ENCODE data around the gene CDKN2B.
"Not testable (repeated sequence)": the region's sequence is repeated elsewhere in the genome, so short reads cannot be mapped to it uniquely, and the experiment has no call there.

Gene CDKN2B

DNA sequence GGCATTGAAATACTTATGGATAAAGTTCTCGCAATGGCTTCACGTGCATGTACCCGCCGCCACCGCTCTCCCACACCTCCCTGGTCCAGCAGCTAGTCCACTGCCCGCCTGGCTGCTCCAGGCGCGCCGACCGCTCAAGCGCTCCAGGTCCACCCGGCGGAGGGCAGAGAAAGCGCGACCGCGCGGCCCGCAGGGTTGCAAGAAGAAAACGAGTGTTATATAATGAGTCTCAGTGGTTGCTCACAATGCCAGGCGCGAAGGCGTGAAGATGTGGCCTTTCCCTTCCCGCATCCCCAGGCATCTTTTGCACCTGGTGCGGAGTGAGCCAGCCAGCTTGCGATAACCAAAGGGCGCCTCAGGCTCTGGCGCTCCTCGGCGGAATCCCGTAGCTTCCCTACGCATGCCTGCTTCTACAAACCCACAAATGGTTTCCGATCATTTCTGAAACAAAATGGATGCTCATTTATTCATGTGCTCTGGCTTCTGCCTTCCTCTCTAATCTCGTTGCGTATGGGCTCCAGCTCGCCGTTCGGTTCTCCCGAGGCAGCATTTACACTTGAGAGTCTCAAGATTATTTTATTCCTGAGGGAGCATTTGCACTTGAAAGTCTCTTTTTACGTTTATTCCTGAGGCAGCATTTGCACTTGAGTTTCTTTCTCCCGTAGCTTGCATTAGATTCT is 40.6 kb downstream of the CDKN2B start:
- no peak for DNase-seq

DNA sequence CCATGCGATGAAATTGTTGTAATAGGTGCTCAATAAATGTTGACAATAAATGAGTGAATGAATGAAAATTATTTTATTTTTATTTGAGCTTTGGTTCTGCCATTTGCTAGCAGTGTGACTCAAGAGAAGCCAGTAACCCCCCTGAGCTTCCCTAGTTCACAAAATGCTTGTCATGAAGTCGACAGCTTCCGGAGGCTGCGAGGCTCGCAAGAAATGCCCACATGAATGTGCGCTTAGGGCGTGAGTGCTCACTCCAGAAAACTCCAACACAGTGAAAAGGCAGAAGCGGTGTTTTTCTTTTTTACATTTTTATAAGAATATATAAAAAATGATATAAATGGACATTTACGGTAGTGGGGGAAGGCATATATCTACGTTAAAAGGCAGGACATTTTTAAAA is 41.4 kb downstream of the CDKN2B start:
- DNase-seq: no peak

- no peak for DNase-seq
Observed at GRCh38 chr9:21967169-21967568, 41.9 kb downstream of the CDKN2B start.

DNA sequence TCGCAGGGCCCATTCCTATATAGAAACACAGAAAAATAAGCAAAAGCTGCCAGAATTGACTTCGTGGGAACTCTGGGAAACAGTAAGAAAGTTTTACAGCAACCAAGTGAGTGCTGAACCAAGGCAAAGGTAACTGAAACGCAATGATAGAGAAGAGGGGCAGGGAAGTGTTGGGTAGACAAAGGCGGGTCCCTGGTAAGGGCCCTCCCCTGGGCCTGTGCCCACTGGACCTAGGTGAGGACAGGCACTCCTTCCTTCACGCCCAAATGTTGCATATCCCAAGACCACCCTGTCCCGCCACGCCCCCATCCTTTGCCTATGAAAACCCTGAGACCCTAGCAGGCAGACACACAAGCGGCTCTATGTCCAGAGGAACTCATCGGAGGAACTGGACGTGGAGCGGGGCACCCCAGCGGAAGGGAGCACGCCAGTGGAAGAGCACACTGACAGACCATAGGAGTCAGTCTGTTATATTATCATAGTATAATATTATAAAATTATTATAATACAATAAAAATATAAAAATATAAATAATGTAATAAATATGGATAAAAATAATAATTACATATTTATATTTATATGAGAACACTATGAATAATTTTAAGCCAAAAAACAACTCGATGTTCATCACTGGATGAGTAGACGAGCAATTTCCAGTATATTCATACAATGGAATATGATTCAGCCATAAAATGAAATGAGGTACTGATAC is 42.8 kb downstream of the CDKN2B start:
- DNase-seq: no peak

DNA sequence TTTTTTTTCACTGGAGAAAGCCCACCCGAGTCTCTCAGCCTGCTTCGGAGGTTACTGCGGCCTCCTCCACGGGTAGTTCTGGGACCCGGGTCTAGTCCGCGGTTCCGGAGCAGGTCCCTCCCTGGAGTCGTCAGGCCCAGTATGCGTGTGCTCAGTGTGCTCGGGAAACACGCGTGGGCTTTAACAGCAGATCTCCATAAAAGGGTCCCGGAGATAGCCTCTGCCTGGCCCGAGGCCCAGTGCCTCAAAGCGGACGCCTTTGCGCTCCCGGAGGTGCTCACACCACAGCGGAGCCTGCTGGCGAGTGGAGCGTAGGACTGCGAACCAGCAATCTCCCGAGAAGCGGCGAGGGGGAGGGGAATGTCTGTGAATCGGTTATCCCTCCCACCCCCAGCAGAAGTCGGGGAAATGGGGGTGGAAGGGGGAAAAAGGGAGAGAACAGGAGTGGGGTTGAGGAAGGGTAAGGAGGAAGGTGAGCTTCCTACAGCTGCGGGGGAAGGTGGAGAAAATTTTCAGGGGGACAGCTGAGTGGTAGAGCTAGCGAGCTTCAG is 43.6 kb downstream of the CDKN2B start:
- DNase-seq: peak in 1 of 2 experiments; percentile 69

DNA sequence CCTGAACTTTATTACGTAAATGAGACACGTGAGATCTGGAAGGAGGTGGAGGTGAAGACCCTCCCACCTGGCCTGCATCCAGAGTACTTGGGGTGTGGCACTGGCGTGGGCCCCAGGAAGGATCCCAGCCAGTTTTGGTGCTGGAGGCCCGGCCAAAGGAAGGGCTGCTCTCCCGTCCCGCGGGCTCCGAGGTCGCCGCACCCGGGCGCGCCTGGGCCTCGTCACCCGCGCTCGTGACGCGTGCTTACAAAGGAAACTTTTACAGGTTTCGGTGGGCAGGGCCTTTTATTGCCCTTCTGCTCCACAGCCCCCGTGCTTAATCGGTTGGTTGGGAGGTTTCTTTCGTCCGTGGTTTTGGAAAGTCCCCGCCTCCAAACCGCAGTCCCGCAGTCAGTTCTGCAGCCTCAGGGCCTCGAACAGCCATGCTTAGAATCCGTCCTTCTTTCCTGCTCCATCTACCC is 44.1 kb downstream of the CDKN2B start:
- no peak for DNase-seq

- no peak for DNase-seq
Observed at GRCh38 chr9:21961569-21961968, 47.5 kb downstream of the CDKN2B start.

- DNase-seq: not testable (repeated sequence)
Observed at GRCh38 chr9:21959268-21959667, 49.8 kb downstream of the CDKN2B start.

DNA sequence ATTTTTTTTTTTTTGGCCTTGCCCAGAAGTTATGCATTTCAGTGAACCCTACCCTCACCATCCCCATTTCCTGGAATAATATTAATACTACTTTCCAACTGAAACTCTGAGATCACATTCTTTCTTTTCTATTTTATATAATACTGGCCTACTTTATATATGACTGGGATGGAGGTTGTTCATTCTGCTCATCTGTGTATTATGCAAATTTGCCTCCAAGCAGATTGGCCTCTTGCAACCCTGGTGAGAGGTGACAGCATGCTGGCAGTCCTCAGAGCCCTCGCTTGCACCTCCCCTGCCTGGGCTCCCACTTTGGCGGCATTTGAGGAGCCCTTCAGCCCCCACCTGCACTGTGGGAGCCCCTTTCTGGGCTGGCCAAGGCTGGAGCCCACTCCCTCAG is 50.3 kb downstream of the CDKN2B start:
- DNase-seq: peak; percentile 7 to 46
